Fibroblast of lung (primary cell): Measurements from ENCODE around the gene CNR1. TPM values are rescaled to one million over a fixed set of nuclear protein-coding genes. Genes with fewer than 3 reads are reported as not detected.

Experiments used
- DNase-seq, 2 donors: peaks; one replicate each; pipeline versions ENCODE4 v3.0.0 to v3.0.0-alpha.2; 2010; ENCODE audit warnings: low read depth in 2 of 2
- H2AFZ ChIP-seq: 2 replicates; pipeline ENCODE4 v1.5.1; 2012; ENCODE audit warnings: low read length, control low read depth, inconsistent platforms
- H3K27ac ChIP-seq: 2 replicates; pipeline ENCODE4 v1.5.1; 2011; ENCODE audit warnings: low read length, control low read depth; ENCODE audit not compliant: insufficient read depth
- H3K27me3 ChIP-seq: 2 replicates; pipeline ENCODE4 v1.5.1; 2011; ENCODE audit warnings: mild to moderate bottlenecking, low read length; ENCODE audit not compliant: control insufficient read depth, insufficient read depth
- H3K36me3 ChIP-seq: 2 replicates; pipeline ENCODE4 v1.5.1; 2011; ENCODE audit warnings: low read length; ENCODE audit not compliant: control insufficient read depth, insufficient read depth
- H3K4me1 ChIP-seq: 2 replicates; pipeline ENCODE4 v1.5.1; 2011; ENCODE audit warnings: low read length; ENCODE audit not compliant: control insufficient read depth, insufficient read depth; ENCODE audit errors: extremely low read depth
- H3K4me2 ChIP-seq: 2 replicates; pipeline ENCODE4 v1.5.1; 2011; ENCODE audit warnings: low read length, control low read depth; ENCODE audit not compliant: insufficient read depth; ENCODE audit errors: extremely low read depth
- H3K4me3 ChIP-seq, 4 experiments: fragments of 200-600 bp in 1 of 4; sonication (generic) in 1 of 4; replicated peaks in 1 of 4; 2 replicates each; pipeline ENCODE4 v1.5.1; 2011 to 2016; ENCODE audit warnings: low read length in 4 of 4, low read depth in 3 of 4, mild to moderate bottlenecking in 3 of 4, control low read depth in 2 of 4, inconsistent platforms in 1 of 4, mixed read lengths in 1 of 4; ENCODE audit not compliant: insufficient read depth in 1 of 4; ENCODE audit errors: control extremely low read depth in 1 of 4
- H3K79me2 ChIP-seq: 2 replicates; pipeline ENCODE4 v1.5.1; 2012; ENCODE audit warnings: mild to moderate bottlenecking, low read length, inconsistent platforms; ENCODE audit not compliant: control insufficient read depth, insufficient read depth
- H3K9ac ChIP-seq: 2 replicates; pipeline ENCODE4 v1.5.1; 2011; ENCODE audit warnings: mild to moderate bottlenecking, low read length, control low read depth; ENCODE audit not compliant: insufficient read depth
- H3K9me3 ChIP-seq: 2 replicates; pipeline ENCODE4 v1.5.1; 2012; ENCODE audit warnings: low read depth, low read length; ENCODE audit not compliant: control insufficient read depth, insufficient read depth
- H4K20me1 ChIP-seq: 2 replicates; pipeline ENCODE4 v1.5.1; 2011; ENCODE audit warnings: low read length; ENCODE audit not compliant: control insufficient read depth, insufficient read depth; ENCODE audit errors: extremely low read depth
- EZH2 ChIP-seq: IDR thresholded peaks from 2 replicates; pipeline ENCODE4 v1.5.1; 2012; ENCODE audit warnings: low read length, control low read depth, mild to moderate bottlenecking; ENCODE audit errors: missing control alignments
- polyA plus RNA-seq, 2 donors: library from polyadenylated mRNA; depleted of rRNA in 1 of 2; stranded (reverse) in 1 of 2; unstranded in 1 of 2; fragments of >200 nt; gene quantifications; 2 replicates each; pipeline ENCODE4 v1.2.1, GENCODE V29; 2011 to 2012; ENCODE audit warnings: missing spikeins in 1 of 2
- total RNA-seq: library from RNA; depleted of rRNA; stranded (reverse); fragments of >200 nt; gene quantifications from 2 replicates; pipeline ENCODE4 v1.2.1, GENCODE V29; 2014
- TF ChIP-seq, protein P1 (sequence below), 2 donors: IDR thresholded peaks in 1 of 2; conservative IDR thresholded peaks in 1 of 2; 1 replicate in 1 of 2; 2 replicates in 1 of 2; pipeline ENCODE4 v1.5.1; 2011 to 2012; ENCODE audit warnings: low read length in 2 of 2, control low read depth in 1 of 2, inconsistent platforms in 1 of 2, low read depth in 1 of 2, mild to moderate bottlenecking in 1 of 2

Gene CNR1
- total and polyA plus RNA-seq, 2 donors (not counting 1 experiment from before 2014, with no cell fraction given) = not detected

DNA sequence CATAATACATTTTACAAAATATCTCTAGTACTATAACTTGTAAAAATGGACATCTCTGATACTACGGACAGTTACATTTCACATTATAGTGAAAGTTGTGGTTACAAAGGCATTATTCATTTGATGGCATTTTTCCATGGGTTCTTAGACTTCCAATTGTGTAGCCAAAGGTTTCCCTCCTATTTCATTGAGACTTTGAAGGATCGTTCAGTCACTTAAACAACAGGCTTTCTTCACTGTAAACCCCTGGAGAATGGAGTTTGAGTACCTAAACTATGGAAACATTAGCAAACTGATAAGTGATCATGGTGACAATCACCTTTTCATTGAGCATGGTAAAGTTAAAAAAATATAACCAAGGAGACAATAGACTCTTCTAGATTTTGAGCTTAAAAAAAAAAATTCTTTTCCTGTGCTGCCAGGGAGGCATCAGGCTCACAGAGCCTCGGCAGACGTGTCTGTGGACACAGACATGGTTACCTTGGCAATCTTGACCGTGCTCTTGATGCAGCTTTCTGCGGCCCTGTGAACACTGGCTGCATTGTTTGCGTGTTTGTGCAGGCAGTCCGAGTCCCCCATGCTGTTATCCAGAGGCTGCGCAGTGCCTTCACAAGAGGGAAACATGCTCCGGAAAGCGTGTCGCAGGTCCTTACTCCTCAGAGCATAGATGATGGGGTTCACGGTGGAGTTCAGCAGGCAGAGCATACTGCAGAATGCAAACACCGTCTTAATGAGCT is 22.6 kb downstream of the CNR1 start:
- no peak for DNase-seq
- Histone ChIP-seq H3K4me1 (no peaks in the 10 kb centered on the region), H3K36me3 (no peaks in the 10 kb centered on the region), H4K20me1 (no peaks in the 10 kb centered on the region), H3K27ac (no peak overlapping the region), H3K9me3 (no peaks in the 10 kb centered on the region), H2AFZ (no peak overlapping the region), H3K4me3 (no peak overlapping the region), H3K9ac (no peak overlapping the region), H3K27me3 (no peaks in the 10 kb centered on the region), H3K4me2 (no peak overlapping the region), H3K79me2 (no peaks in the 10 kb centered on the region)
- TF ChIP-seq EZH2 = no peak
- TF ChIP-seq, protein P1, sequence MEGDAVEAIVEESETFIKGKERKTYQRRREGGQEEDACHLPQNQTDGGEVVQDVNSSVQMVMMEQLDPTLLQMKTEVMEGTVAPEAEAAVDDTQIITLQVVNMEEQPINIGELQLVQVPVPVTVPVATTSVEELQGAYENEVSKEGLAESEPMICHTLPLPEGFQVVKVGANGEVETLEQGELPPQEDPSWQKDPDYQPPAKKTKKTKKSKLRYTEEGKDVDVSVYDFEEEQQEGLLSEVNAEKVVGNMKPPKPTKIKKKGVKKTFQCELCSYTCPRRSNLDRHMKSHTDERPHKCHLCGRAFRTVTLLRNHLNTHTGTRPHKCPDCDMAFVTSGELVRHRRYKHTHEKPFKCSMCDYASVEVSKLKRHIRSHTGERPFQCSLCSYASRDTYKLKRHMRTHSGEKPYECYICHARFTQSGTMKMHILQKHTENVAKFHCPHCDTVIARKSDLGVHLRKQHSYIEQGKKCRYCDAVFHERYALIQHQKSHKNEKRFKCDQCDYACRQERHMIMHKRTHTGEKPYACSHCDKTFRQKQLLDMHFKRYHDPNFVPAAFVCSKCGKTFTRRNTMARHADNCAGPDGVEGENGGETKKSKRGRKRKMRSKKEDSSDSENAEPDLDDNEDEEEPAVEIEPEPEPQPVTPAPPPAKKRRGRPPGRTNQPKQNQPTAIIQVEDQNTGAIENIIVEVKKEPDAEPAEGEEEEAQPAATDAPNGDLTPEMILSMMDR (conservative IDR thresholded peaks at IDR 0.05 in 1 of 2, IDR thresholded peaks at IDR 0.05 in 1 of 2; ENCODE audit: low read depth in 1 of 2, low read length in 2 of 2) = no peak

DNA sequence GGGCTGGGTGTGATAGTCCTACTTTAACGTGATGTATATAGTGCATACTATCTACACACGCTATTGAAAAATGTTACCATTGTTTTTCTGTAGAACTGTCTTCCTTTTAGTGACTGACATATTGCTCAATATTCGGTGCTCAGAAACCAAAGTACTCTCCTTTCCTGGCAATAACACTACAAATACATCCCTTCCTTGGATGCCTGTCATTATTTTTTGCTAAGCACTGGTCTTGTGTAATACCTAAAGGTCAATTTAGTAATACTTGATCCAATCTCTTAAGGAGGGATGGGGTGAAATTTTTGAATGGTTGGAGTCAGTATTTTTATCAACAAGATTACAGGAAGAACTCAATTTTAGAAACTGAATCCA is 23.9 kb downstream of the CNR1 start:
- Histone ChIP-seq H3K9me3 (no peaks in the 10 kb centered on the region), H4K20me1 (no peaks in the 10 kb centered on the region), H3K27me3 (no peaks in the 10 kb centered on the region), H3K36me3 (no peaks in the 10 kb centered on the region), H3K4me1 (no peaks in the 10 kb centered on the region), H3K79me2 (no peaks in the 10 kb centered on the region), H3K27ac (no peak overlapping the region), H2AFZ (no peak overlapping the region), H3K9ac (no peak overlapping the region), H3K4me3 (no peak overlapping the region), H3K4me2 (no peak overlapping the region)
- no peak for TF ChIP-seq EZH2
- TF ChIP-seq, protein P1 (conservative IDR thresholded peaks at IDR 0.05 in 1 of 2, IDR thresholded peaks at IDR 0.05 in 1 of 2; ENCODE audit: low read depth in 1 of 2, low read length in 2 of 2) = no peak
- no peak for DNase-seq

DNA sequence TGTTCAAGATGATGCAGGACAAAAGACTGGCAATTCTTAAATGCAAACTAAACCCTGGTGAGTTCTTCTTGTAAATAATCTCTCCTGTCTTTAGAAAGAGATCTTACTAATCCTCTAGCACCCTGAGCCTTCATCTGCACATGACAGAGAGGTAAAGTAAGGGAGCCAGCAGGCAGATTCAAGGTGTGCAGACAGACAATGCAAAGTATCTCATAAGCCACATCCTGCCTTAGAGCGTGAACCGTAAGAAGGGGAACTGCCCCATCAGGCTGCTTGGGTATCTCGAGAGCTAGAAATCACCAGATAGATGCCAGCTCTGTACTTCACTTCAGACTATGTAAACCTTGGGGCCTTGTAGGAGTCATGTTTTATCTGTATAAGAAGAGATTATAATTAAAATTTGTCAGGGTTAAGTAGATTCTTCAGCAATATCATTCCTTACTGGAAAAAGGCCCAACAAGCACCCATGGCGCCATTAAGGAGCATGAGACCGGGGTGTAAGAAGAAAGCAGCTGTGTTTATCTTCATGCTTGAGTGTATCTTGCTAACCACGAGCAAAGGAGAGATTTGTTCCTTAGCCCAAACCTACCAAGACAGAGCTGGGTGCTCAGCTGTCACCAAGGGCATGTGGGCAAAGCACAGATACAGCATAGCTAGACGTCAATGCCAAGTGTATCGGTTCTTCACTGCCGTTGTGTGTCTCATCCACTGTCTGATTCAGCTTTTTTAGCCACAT is 24.4 kb downstream of the CNR1 start:
- Histone ChIP-seq H3K27ac (no peak overlapping the region), H2AFZ (no peak overlapping the region), H3K79me2 (no peaks in the 10 kb centered on the region), H3K4me3 (no peak overlapping the region), H4K20me1 (no peaks in the 10 kb centered on the region), H3K27me3 (no peaks in the 10 kb centered on the region), H3K4me2 (no peak overlapping the region), H3K36me3 (no peaks in the 10 kb centered on the region), H3K4me1 (no peaks in the 10 kb centered on the region), H3K9ac (no peak overlapping the region), H3K9me3 (no peaks in the 10 kb centered on the region)
- DNase-seq = no peak
- no peak for TF ChIP-seq EZH2
- TF ChIP-seq, protein P1 (conservative IDR thresholded peaks at IDR 0.05 in 1 of 2, IDR thresholded peaks at IDR 0.05 in 1 of 2; ENCODE audit: low read depth in 1 of 2, low read length in 2 of 2) = no peak
